ENCODE data around the gene PPP2R3A. TPM values are rescaled to one million over a fixed set of nuclear protein-coding genes. Genes with fewer than 3 reads are reported as not detected.

PPP2R3A gene
- total and polyA plus RNA-seq, 9 of the 15 experiments (the other 6 are each of a cell fraction or from before 2014, with no cell fraction given), result 0.10 to 0.50 (median 0.24) TPM

- DNase-seq (ENCODE audit: extremely low read depth in 1 of 4, low spot score in 3 of 4), result peak; percentile 62 to 73 (median 68)
- Histone ChIP-seq H2AFZ (ENCODE audit: low read depth, low read length) (peak overlapping the region; percentile 72; the same call in 1 of the 2 replicates), H3K4me3 (peak overlapping the region; percentile 76), H3K27ac (ENCODE audit: extremely low read depth, low read depth, low read length) (peak overlapping the region; percentile 99), H3K79me2 (ENCODE audit: control insufficient read depth, insufficient read depth, low read length) (peaks cover 64% of the 10 kb centered on the region), H3K4me1 (replicated peaks in 1 of 2; ENCODE audit: control insufficient read depth in 2 of 2, insufficient read depth in 2 of 2, low read length in 2 of 2) (peaks cover 9 to 12% of the 10 kb centered on the region in 2 experiments; a peak in 4 of 5 replicates), H3K9me3 (replicated peaks; ENCODE audit: control insufficient read depth, insufficient read depth, low read depth, low read length) (no peaks in the 10 kb centered on the region), H3K27me3 (ENCODE audit: control insufficient read depth in 2 of 2, insufficient read depth in 2 of 2, low read length in 2 of 2) (no peaks in the 10 kb centered on the region), H3K9ac (ENCODE audit: insufficient read depth in 1 of 2, low read depth in 2 of 2, low read length in 2 of 2) (peak overlapping the region; percentile 89 to 98), H4K20me1 (replicated peaks; ENCODE audit: control insufficient read depth, insufficient read depth, low read length) (peaks cover 41% of the 10 kb centered on the region), H3K4me2 (ENCODE audit: insufficient read depth, low read length) (peak overlapping the region; percentile 87), H3K9me1 (ENCODE audit: control insufficient read depth, insufficient read depth, low read length) (no peaks in the 10 kb centered on the region), H3K36me3 (ENCODE audit: control insufficient read depth, insufficient read depth, low read length) (peaks cover 13% of the 10 kb centered on the region; the same call in 2 of the 3 replicates)
- intact Hi-C loops (cut with micrococcal nuclease) (loop anchor here (2.0 to 5.0 kb wide), 2 partner anchors 55 to 118 kb away; partner anchors contain the start of gene PCCB), in situ Hi-C loops (cut with MboI) (no loop called here)
- ATAC-seq, result peak; percentile 63
- ChIA-PET POLR2A (interaction anchor here (0.7 to 3.8 kb wide), 14 partner anchors 7 to 759 kb away, joined by 3 to 21 read pairs (median 4); partner anchors contain the start of gene STAG1), CTCF (ENCODE audit: low intra/inter-chr PET ratio) (no interaction called here)
- no TSS peak for BruUV-seq (replicated peaks)
- WGBS (ENCODE audit: insufficient coverage, low coverage, missing lambda C conversion rate), result under 1% methylated on average over 43 of the region's 103 CpGs
- FAIRE-seq, result no peak
- TF ChIP-seq, protein P1, sequence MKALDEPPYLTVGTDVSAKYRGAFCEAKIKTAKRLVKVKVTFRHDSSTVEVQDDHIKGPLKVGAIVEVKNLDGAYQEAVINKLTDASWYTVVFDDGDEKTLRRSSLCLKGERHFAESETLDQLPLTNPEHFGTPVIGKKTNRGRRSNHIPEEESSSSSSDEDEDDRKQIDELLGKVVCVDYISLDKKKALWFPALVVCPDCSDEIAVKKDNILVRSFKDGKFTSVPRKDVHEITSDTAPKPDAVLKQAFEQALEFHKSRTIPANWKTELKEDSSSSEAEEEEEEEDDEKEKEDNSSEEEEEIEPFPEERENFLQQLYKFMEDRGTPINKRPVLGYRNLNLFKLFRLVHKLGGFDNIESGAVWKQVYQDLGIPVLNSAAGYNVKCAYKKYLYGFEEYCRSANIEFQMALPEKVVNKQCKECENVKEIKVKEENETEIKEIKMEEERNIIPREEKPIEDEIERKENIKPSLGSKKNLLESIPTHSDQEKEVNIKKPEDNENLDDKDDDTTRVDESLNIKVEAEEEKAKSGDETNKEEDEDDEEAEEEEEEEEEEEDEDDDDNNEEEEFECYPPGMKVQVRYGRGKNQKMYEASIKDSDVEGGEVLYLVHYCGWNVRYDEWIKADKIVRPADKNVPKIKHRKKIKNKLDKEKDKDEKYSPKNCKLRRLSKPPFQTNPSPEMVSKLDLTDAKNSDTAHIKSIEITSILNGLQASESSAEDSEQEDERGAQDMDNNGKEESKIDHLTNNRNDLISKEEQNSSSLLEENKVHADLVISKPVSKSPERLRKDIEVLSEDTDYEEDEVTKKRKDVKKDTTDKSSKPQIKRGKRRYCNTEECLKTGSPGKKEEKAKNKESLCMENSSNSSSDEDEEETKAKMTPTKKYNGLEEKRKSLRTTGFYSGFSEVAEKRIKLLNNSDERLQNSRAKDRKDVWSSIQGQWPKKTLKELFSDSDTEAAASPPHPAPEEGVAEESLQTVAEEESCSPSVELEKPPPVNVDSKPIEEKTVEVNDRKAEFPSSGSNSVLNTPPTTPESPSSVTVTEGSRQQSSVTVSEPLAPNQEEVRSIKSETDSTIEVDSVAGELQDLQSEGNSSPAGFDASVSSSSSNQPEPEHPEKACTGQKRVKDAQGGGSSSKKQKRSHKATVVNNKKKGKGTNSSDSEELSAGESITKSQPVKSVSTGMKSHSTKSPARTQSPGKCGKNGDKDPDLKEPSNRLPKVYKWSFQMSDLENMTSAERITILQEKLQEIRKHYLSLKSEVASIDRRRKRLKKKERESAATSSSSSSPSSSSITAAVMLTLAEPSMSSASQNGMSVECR (CRISPR knock-in tag; IDR thresholded peaks at IDR 0.05), result peak; percentile 17; the same call in 1 of the 2 replicates
- TF ChIP-seq, protein P2, sequence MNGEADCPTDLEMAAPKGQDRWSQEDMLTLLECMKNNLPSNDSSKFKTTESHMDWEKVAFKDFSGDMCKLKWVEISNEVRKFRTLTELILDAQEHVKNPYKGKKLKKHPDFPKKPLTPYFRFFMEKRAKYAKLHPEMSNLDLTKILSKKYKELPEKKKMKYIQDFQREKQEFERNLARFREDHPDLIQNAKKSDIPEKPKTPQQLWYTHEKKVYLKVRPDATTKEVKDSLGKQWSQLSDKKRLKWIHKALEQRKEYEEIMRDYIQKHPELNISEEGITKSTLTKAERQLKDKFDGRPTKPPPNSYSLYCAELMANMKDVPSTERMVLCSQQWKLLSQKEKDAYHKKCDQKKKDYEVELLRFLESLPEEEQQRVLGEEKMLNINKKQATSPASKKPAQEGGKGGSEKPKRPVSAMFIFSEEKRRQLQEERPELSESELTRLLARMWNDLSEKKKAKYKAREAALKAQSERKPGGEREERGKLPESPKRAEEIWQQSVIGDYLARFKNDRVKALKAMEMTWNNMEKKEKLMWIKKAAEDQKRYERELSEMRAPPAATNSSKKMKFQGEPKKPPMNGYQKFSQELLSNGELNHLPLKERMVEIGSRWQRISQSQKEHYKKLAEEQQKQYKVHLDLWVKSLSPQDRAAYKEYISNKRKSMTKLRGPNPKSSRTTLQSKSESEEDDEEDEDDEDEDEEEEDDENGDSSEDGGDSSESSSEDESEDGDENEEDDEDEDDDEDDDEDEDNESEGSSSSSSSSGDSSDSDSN (IDR thresholded peaks at IDR 0.05; ENCODE audit: borderline replicate concordance in 1 of 2, low read depth in 2 of 2, low read length in 2 of 2), result peak; percentile 68 to 95; a peak in 2 of 4 replicates
- TF ChIP-seq NR4A1 (CRISPR knock-in tag; IDR thresholded peaks at IDR 0.05) (no peak), NR4A1 (tag; IDR thresholded peaks at IDR 0.05) (0 out of 2 replicates have a peak, but pooled peaks have one; percentile 44), MAZ (CRISPR knock-in tag; conservative IDR thresholded peaks at IDR 0.05 in 1 of 2, IDR thresholded peaks at IDR 0.05 in 1 of 2) (0 out of 4 replicates have a peak, but pooled peaks of 1 of the 2 experiments have one; percentile 42), HMGN3 (IDR thresholded peaks at IDR 0.05; ENCODE audit: borderline replicate concordance, extremely low read depth, insufficient read length, low read depth, low read length) (peak; percentile 12), ZNF12 (CRISPR knock-in tag; IDR thresholded peaks at IDR 0.05) (0 out of 2 replicates have a peak, but pooled peaks have one; percentile 48), YY1 (IDR thresholded peaks at IDR 0.05; ENCODE audit: borderline replicate concordance in 1 of 3, control insufficient read depth in 1 of 3, extremely low read depth in 1 of 3, insufficient read depth in 3 of 3, insufficient read length in 1 of 3, insufficient replicate concordance in 2 of 3, low read depth in 1 of 3, low read length in 2 of 3) (peak in 2 of 3 experiments; percentile 85 to 88), ZNF644 (tag; IDR thresholded peaks at IDR 0.05; ENCODE audit: low read depth) (no peak)
- TF ChIP-seq, protein P3, sequence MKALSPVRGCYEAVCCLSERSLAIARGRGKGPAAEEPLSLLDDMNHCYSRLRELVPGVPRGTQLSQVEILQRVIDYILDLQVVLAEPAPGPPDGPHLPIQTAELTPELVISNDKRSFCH (CRISPR knock-in tag; IDR thresholded peaks at IDR 0.05), result no peak
- TF ChIP-seq, protein P3 (tag; IDR thresholded peaks at IDR 0.05), result no peak
These were observed 229.9 kb downstream of the PPP2R3A start for GRCh38 chr3:136195258-136196063.

Measured in K562 (cell line).